GM12865 (cell line): Measurements from ENCODE around the gene AMPH.

Experiments used
- DNase-seq: peaks from one replicate; pipeline ENCODE4 v3.0.0; 2010; ENCODE audit warnings: low read depth
- H3K4me3 ChIP-seq: 2 replicates; pipeline ENCODE4 v1.5.1; 2011; ENCODE audit warnings: mild to moderate bottlenecking, low read depth, low read length, control low read depth
- TF ChIP-seq, protein P1 (sequence below): IDR thresholded peaks from 2 replicates; pipeline ENCODE4 v1.5.1; 2011; ENCODE audit warnings: low read length, control low read depth, low read depth, inconsistent platforms; ENCODE audit not compliant: insufficient read depth; ENCODE audit errors: missing control alignments

The AMPH gene

DNA sequence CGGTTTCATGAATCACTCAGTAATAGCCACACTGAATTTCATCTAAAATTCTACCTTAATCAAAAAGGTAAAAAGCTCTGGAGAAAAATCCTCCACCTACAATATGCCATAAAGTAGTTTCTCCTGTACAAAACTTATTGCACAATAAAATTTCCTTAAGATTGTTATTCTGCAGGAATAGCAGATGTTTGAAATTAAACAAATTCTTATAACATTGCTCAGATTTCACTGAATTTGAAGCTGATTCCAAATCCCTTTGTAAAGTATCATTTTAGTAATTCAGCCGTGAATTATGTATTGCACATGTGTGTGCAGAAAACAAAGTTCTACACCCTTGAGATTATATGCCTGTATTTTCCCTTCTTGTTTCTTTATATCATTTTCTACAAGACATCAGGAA lies 123.8 kb downstream of the AMPH start:
- no peak overlapping the region for H3K4me3 ChIP-seq
- DNase-seq: no peak
- TF ChIP-seq, protein P1, sequence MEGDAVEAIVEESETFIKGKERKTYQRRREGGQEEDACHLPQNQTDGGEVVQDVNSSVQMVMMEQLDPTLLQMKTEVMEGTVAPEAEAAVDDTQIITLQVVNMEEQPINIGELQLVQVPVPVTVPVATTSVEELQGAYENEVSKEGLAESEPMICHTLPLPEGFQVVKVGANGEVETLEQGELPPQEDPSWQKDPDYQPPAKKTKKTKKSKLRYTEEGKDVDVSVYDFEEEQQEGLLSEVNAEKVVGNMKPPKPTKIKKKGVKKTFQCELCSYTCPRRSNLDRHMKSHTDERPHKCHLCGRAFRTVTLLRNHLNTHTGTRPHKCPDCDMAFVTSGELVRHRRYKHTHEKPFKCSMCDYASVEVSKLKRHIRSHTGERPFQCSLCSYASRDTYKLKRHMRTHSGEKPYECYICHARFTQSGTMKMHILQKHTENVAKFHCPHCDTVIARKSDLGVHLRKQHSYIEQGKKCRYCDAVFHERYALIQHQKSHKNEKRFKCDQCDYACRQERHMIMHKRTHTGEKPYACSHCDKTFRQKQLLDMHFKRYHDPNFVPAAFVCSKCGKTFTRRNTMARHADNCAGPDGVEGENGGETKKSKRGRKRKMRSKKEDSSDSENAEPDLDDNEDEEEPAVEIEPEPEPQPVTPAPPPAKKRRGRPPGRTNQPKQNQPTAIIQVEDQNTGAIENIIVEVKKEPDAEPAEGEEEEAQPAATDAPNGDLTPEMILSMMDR: no peak

DNA sequence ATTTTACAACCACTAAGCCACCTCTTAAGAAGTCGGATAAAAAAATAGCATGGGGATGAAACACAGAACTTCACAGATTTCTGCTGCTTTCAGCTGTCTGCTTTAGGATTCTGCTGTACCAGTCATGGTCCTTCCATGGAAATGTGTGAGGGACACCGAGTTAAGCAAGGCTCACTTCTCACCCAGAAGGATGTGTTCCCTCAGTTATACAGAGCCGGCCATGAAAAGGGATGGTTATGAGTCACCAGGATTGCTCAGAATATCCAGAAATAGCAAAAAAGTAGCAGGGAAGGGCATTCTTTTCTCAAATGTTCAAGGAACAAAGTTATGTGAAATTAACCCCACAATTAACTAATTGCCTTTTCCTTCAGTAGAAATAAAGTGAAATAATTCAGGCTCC lies 124.4 kb downstream of the AMPH start:
- TF ChIP-seq, protein P1: no peak
- DNase-seq: no peak
- no peak overlapping the region for H3K4me3 ChIP-seq

DNA sequence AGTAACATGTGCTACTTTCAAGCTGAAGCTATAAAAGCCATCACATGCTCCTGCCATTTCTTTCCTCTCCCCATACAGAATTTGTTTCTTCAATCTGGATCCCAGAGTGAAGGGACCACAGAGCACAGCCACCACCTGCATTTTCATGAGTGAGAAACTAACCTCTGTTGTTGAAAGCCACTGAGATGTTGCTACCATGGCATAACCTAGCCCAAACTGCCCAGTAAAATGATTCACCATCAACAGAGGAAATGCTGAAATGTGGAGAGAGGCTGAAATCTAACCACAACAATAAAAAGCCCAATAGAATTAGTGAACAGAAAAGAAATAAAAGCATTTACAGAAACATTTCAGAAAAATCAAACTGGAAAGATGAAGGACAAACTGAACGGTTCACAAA lies 125.2 kb downstream of the AMPH start:
- TF ChIP-seq, protein P1: no peak
- no peak overlapping the region for H3K4me3 ChIP-seq

DNA sequence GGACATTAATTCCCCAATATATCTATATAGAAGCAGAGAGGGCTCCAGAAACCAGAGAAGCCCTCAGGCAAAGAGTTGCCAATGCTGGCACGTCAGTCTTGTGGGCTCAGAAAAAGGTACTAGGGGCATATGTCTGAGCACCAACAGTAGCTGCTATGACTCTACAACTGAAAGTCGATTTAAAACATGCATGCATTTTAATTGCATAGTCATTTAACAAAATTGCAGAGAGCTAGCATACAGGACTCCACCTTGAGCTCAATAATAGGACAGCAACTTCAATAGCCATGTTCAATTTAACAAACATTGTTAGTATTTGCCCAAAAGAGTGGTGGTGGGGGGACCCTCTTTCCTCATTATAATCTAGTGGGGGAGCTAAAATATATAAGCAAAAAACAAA lies 126.5 kb downstream of the AMPH start:
- TF ChIP-seq, protein P1: no peak
- DNase-seq: no peak
- H3K4me3 ChIP-seq: no peak overlapping the region

More for the DNA sequence above, 125.2 kb downstream of the AMPH start:
- DNase-seq: no peak

DNA sequence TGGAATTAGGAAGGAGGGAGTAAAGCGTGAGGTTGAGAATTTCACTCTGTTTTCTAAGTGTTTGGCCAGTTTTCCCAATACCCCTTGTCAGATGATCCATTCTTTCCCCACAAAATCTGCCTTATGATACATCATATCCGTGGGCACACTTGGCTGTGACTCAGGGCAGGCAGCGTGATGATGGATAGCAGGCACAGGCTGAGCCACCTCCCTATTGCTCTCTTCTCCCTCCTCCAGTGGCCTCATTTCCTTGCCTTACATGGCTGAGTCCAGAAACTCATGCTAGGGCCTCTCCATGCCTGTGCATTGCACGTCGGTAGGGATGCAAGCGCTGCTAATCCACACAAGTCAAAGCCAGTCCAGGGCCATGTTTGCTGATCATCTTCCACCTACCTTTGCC lies 128.3 kb downstream of the AMPH start:
- no peak for DNase-seq
- no peak overlapping the region for H3K4me3 ChIP-seq

DNA sequence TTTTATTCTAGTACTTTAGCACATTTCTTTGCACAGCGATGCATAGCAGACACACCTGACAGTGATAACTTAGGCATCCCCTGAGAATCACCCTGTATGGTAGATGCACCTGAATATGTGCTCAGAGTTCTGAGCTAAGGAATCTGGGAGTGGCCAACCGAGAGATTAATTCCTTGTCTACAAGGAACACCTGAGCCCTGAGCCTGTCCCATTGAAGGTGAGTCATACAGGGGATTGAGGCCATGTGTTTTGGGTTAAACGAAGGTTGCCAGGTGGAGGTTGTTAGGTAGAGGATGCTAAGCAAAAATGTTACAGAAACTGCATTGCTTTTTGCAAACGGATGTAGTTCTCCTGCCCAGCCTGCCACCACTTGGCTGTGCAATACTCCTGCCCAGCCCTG lies 128.9 kb downstream of the AMPH start:
- TF ChIP-seq, protein P1: no peak
- no peak overlapping the region for H3K4me3 ChIP-seq
- no peak for DNase-seq

More for the DNA sequence above, 128.3 kb downstream of the AMPH start:
- TF ChIP-seq, protein P1: no peak

DNA sequence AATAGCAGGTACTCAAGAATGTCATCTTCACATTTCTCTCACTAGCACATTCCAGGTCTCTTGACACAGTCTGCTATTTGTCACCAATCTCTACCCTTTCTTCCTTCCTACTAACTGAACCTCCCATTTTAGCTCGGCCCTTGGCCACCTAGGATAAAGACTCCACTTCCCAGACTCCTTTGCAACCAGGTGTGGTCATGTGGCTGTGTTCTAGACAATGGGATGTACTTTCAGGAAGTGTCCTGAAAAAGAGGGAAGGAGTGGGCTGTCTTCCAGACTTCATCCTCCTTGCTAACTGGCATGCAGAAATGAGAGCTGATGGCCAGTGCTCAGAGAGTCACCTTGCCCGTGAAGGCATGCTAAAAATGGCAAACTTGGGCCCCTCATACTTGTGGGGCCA lies 139.2 kb downstream of the AMPH start:
- no peak for DNase-seq
- TF ChIP-seq, protein P1: no peak
- H3K4me3 ChIP-seq: no peak overlapping the region
